Measurements from ENCODE around the gene REXO1.
"Not testable (repeated sequence)": the region's sequence is repeated elsewhere in the genome, so short reads cannot be mapped to it uniquely, and the experiment has no call there.

The REXO1 gene

DNA sequence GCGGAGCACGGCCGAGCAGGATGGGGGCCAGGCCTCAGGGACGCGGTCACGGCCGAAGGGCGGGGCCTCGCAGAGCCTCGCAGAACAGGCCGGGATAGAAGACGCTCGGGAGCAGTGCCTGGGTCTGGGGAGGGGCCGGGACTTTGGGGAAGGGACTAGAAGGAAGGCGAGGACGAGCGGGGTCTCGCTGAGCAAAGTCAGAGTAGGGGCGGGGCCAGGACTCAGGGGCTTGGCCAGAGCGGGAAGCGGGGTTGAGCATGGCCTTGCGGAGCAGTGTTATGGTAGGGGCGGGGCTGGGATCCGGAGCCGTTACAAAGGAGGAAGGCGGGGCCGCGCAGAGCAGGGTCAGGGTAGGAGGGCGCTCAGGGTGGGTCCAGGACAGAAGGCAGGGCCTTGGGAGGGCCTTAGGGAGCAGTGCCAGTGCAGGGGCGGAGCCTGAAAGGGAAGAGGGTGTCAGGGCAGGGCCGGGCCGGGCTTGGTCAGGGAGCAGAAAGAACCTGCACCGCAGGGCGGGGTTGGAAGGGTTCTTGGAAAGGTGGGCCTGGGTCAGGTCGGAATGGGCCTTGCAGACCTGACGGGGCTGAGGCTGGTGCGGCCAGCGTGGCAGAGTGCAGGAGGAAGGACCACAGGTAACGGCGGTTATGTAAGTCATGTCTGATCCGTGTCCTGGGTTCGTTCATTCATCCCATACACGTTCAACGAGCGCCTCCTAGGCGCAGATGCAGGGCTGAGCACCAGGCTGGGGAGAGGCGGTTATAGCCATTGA is 35.7 kb downstream of the REXO1 start:
- peak; percentile 92 for DNase-seq

DNA sequence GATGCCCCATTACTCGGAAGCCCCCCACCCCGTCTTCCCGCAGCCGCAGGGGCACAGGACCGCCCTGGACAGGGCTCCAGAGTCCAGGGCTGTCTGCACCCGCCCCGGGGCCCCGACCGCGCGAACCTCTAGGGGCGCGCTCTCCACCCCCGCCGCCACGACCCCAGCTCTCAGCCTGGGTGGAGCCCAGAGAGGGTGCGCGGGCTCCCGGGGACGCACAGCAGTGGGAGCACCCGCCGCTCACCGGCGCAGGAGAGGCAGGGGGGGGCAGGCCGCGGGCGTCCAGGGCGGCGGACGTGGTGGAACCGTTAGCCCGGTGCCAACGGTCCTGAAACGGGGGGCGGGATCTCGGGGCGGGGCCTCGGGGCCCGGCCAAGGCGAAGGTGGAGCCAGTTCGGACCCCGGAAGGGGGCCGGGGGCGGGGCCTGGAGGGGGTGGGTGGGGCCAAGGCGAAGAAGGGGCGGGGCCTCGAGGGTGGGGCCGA is 36.3 kb downstream of the REXO1 start, which contains the start of gene ATP8B3:
Gene ATP8B3, minus strand, starts transcription at position 335 of the 484 bp plus-strand sequence. CDS start 540 bp downstream, outside the sequence.
- peak; percentile 86 for DNase-seq

DNA sequence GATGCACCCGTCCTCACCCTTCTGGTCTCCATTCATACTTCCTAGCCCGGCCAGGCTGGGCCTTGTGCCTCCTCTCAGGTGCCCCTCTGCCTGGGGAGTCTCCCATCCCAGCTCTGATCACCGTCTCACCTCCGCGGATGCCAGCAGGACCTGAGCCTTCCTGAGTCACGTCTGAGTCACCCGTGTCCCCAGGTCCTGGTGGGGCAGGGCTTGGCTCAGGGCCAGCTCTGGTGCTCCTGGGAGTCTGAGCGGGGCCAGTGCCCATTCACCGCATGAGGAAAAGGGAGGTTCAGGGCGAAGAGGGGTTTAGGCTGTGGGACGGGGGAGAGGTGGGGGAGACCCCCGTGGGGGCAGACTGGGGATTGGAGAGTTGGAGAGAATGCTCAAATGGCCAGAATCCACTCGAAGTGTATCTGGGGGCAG is 36.8 kb downstream of the REXO1 start:
- DNase-seq = peak; percentile 29

GRCh38 chr19:1810439-1811160 is 37.7 kb downstream of the REXO1 start:
- DNase-seq = no peak

GRCh38 chr19:1809678-1810077 is 38.6 kb downstream of the REXO1 start:
- DNase-seq = no peak

DNA sequence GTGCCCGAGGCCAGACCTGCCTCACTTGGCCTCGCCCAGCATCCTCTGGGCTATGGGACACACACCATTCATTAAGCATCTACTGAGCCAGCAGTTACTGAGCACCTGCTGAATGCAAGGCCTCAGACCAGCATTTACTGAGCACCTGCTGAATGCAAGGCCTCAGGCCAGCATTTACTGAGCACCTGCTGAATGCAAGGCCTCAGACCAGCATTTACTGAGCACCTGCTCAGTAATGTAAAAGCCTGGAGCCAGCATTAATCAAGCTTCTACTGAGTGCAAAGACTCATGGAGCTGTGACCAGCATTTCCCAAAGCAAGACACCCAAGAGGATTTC is 39.9 kb downstream of the REXO1 start:
- DNase-seq = no peak

GRCh38 chr19:1807695-1808394 is 40.4 kb downstream of the REXO1 start:
- no peak for DNase-seq

DNA sequence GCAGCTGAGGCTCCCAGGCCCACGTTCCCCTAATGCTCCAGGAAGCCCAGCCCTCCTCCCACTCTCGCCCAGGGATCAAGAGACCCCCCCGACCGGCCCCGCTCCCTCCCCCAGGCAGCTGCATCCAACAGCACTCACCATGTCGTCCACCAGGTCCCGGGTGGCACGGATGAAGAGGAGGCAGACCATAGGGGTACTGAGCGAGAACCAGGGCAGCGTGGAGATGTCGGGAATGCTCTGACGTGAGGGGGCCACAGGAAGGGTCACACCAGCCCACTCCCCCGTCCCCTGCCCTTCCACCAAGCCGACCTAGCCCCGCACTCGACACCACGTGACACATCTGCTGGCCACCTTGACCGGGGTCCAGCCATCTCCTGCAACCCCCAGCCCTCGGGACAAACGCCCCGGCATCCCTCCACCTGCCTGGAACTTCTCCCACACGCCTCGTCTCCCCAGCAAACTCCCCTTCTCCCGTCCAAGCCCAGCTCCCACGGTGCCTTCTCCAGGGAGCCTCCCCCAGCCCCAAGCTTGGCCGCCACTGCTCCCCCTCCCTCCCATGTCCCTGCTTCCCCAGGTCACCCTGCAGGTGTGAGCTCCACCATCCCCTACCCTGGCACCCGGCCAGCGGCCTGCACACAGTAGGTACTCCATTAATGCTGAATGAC is 41.1 kb downstream of the REXO1 start:
- DNase-seq = no peak

DNA sequence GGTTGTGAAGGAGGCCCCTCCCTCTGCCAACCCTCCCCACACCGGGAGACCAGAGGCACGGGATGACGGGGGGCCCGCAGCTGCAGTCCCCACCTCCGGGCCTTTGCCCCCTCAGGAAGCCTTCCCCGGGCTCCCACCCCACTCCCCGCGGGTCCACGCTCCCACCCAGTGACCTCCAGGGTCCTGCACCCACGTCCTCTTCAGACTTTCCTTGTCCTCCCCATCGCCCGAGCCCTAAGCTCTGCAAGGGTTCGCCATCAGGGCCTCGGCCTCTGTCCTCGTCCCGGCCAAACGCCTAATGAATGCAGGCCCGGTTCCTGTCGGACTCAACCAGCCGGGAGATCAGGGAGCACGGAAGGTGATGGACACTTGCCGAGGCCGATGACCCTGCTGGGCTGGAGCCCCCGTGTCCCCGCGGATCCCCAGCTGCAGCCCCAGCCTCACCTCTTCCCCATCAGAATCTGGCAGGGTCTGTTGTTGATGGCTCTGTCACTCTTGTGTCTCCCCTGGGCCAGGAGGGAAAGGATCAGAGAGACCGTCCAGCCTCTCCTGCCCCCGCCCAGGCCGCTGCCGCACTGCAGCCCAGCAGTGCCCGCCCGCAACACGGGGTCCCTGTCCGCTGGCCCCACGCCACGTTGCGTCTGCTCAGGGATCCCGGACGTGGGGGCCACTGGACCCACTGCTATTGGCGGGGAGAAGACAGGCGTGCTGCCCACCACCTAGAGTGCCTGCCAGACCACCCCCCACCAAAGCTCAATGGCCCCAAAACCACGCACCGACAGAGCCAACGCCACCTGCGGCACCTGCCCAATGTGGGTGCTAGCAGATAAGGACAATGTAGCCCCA is 41.9 kb downstream of the REXO1 start:
- no peak for DNase-seq

GRCh38 chr19:1805401-1806183 is 42.7 kb downstream of the REXO1 start:
- DNase-seq = no peak

DNA sequence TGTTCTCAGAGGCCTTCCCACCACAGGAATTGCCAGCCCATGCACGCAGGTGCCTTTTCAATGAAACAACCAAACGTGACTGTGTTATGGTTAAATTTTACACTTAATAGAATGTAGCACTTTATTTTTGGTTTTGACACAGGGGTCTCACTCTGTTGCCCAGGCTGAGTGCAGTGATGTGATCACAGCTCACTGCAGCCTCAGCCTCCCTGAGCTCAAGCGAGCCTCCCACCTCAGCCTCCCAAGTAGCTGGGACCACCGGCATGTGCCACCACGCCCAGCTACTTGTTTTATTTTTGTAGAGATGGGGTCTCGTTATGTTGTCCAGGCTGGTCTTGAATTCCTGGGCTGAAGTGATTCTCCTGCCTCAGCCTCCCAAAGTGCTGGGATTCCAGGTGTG is 43.4 kb downstream of the REXO1 start:
- no peak for DNase-seq

DNA sequence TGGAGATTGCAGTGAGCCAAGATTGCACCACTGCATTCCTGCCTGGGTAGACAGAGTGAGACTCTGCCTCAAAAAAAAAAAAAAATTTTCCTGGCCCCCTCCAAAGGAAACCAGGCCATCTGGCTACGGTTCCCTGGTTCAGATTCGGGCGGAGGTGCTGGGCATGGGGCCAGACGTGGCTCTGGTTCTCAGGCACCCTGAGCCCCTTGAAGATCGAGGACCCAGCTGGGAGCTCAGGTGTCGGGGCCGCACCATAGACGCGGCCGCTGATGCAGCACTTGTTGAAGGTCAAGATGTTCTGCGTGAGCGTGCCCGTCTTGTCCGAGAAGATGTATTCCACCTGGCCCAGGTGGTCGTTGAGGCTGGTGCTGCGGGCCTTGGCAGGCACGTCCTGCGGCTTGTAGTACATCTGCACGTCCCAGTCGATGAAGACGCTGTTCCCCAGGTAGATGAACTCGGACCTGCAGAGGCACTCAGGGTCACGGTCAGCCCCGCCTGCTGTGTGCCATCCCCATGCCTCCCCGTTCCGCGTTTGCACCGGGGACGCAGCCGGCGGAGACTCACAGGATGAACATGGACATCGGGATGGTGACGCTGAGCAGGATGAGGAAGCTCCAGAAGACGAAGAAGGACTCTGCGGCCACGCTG is 48.5 kb downstream of the REXO1 start:
- no peak for DNase-seq

DNA sequence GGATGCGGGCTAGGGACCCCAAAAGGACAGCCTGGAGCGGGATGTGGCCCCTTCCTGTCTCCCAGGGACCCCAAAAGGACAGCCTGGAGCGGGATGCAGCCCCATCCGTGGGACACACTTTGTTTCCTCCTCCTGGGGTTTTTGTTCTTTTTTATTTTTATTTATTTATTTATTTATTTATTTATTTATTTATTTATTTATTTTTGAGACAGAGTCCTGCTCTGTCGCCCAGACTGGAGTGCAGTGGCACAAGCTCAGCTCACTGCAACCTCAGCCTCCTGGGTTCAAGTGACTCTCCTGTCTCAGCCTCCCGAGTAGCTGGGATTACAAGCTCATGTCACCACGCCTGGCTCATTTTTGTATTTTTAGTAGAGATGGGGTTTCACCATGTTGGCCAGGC is 51.0 kb downstream of the REXO1 start:
- DNase-seq = not testable (repeated sequence)

- no peak for DNase-seq
Measured at GRCh38 chr19:1796395-1797142, 51.7 kb downstream of the REXO1 start.

- DNase-seq = no peak
Measured at GRCh38 chr19:1794424-1795172, 53.7 kb downstream of the REXO1 start.

- no peak for DNase-seq
Measured at GRCh38 chr19:1791879-1792278, 56.4 kb downstream of the REXO1 start.

DNA sequence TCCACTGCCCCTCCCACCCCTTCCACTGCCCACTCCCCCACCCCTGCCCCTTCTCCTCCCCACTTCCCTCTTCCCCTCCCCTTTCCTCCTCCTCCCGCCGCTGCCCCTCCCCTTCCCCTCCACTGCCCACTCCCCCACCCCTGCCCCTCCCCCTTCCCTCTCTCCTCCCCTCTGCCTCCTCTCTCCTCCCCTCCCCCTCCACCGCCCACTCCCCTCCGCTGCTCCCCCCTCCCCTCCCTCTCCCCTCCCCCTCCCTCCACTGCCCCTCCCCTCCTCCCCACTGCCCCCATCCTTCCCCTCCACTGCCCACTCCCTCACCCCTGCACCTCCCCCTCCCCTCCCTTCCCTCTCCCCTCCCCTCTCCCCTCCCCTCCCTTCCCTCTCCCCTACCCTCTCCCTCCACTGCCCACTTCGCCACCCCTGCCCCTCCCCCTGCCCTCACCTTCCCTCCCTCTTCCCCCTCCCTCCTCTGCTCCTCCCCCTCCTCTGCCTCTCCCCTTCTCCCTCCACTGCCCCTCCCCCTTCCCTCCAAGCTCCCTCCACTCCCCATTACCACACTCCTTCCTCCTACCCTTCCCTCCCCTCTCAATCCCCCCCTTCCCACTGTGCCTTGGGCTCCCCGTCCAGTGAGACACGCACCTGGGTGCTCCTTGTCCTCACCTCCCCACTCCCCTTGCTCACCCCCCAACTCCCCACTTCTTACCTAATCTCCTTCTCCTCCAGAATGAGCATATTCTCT is 58.1 kb downstream of the REXO1 start:
- DNase-seq = no peak

DNA sequence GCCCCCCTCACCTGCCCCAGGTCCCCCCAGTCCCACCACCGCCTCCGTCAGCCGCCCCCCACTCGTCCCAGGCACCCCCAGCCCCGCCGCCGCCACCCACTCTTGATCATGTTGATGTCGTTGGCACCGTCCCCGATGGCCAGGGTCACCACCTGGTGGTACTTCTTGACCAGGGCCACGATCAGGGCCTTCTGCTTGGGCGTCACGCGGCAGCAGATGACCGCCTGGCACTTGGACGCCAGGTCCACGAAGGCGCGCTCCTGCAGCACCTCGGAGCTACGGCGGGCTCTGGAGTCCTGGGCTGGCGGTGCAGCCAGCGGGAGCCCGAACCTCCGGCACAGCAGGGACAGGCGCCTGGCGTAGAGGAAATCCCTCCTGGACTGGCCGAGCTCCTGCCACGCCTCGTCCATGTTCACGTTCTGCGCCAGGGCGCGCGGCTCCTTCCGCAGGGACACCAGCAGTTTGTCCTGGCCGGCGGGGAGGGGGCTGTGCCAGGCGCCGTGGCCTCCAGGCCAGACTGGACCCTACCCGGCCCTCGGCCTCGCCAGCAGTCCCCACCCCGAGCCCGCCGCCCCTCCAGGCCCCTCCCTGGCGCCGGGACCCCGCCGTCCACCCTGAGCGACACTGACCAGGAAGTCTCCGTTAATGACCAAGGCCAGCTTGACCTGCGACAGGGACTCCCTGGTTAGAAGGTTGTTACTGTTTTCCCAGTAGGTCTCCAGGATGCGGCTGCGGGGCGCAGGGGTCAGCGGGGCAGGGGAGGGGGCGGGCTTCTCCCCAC is 58.8 kb downstream of the REXO1 start:
- DNase-seq = no peak

Data from CD4-positive, alpha-beta T cell treated with Interleukin-12 subunit alpha and Interleukin-12 subunit beta, for 1 hour (primary cell).